PC-3 (cell line): ENCODE results near the gene BAZ2B. TPM values are rescaled to one million over a fixed set of nuclear protein-coding genes. Genes with fewer than 3 reads are reported as not detected.

ENCODE experiments used
- ATAC-seq: fragments of 200-7000 bp; cut with Tn5 transposase; 2 replicates; pipeline ENCODE4 v1.9.1; 2020; ENCODE audit warnings: mild to moderate bottlenecking, moderate library complexity
- BruUV-seq: library from RNA; stranded (reverse); fragments of 400-500 nt; replicated peaks from 2 replicates; lab custom pipeline; 2021; lab: Mats Ljungman, UMichigan
- CTCF ChIA-PET: fragments of 300-600 bp; sonication (Branson Sonifier 250); formaldehyde crosslinking; loops from one replicate; lab custom pipeline; 2022; ENCODE audit warnings: antibody characterized with exemption; lab: Charles Lee
- POLR2A ChIA-PET: fragments of 300-600 bp; sonication (Branson Sonifier 250); formaldehyde crosslinking; loops from one replicate; lab custom pipeline; 2022; ENCODE audit warnings: antibody characterized with exemption; ENCODE audit not compliant: unreplicated experiment; lab: Charles Lee
- DNase-seq: peaks from one replicate; pipeline ENCODE4 v3.0.0-alpha.2; 2015
- H2AFZ ChIP-seq: fragments of 300-600 bp; sonication (generic); 2 replicates; pipeline ENCODE4 v1.6.0; 2016; ENCODE audit warnings: antibody characterized with exemption, low read length
- H3F3A ChIP-seq: fragments of 300-600 bp; sonication (generic); one replicate; pipeline ENCODE4 v1.6.0; 2017; ENCODE audit warnings: antibody characterized with exemption, low read length, control low read depth, mild to moderate bottlenecking; ENCODE audit not compliant: unreplicated experiment
- H3K27ac ChIP-seq: fragments of 300-600 bp; sonication (generic); 2 replicates; pipeline ENCODE4 v1.5.1; 2016; ENCODE audit warnings: mild to moderate bottlenecking, low read length
- H3K27me3 ChIP-seq: fragments of 300-600 bp; sonication (generic); 2 replicates; pipeline ENCODE4 v1.6.1; 2016; ENCODE audit warnings: low read length, mixed read lengths
- H3K36me3 ChIP-seq: fragments of 300-600 bp; sonication (generic); 2 replicates; pipeline ENCODE4 v1.6.1; 2016; ENCODE audit warnings: low read depth, mixed run types, low read length, mixed read lengths
- H3K4me1 ChIP-seq: fragments of 300-600 bp; sonication (generic); 2 replicates; pipeline ENCODE4 v1.5.1; 2016; ENCODE audit warnings: low read length; ENCODE audit not compliant: insufficient read depth
- H3K4me2 ChIP-seq: fragments of 300-600 bp; sonication (generic); 2 replicates; pipeline ENCODE4 v1.6.0; 2016; ENCODE audit warnings: low read length
- H3K4me3 ChIP-seq: fragments of 300-600 bp; sonication (generic); 2 replicates; pipeline ENCODE4 v1.5.1; 2016; ENCODE audit warnings: mild to moderate bottlenecking, low read length, mixed read lengths
- H3K79me2 ChIP-seq: fragments of 300-600 bp; sonication (generic); 2 replicates; pipeline ENCODE4 v1.6.1; 2017; ENCODE audit warnings: low read length, mixed read lengths
- H3K9ac ChIP-seq: fragments of 300-600 bp; sonication (generic); 2 replicates; pipeline ENCODE4 v1.6.0; 2016; ENCODE audit warnings: mild to moderate bottlenecking, low read length
- H3K9me2 ChIP-seq: fragments of 300-600 bp; sonication (generic); replicated peaks from 2 replicates; pipeline ENCODE4 v1.6.1; 2016; ENCODE audit warnings: mixed run types, low read length, mixed read lengths
- H3K9me3 ChIP-seq: fragments of 300-600 bp; sonication (generic); 2 replicates; pipeline ENCODE4 v1.6.1; 2016; ENCODE audit warnings: low read length, mixed read lengths
- H4K20me1 ChIP-seq: fragments of 300-600 bp; sonication (generic); 2 replicates; pipeline ENCODE4 v1.6.1; 2016; ENCODE audit warnings: low read length, mixed read lengths
- CTCF ChIP-seq: fragments of 300-600 bp; sonication (generic); conservative IDR thresholded peaks from 2 replicates; pipeline ENCODE4 v1.5.1; 2017; ENCODE audit warnings: antibody characterized with exemption, low read depth, mild to moderate bottlenecking, low read length
- EZH2 ChIP-seq: fragments of 300-600 bp; sonication (generic); IDR thresholded peaks from one replicate; pipeline ENCODE4 v1.6.1; 2017; ENCODE audit warnings: antibody characterized with exemption, mild to moderate bottlenecking, low read length; ENCODE audit not compliant: unreplicated experiment
- EZH2phosphoT487 ChIP-seq: fragments of 300-600 bp; sonication (generic); IDR thresholded peaks from 2 replicates; pipeline ENCODE4 v1.6.1; 2018; ENCODE audit warnings: mild to moderate bottlenecking, antibody characterized with exemption, low read length, borderline replicate concordance
- intact Hi-C: fragments of 100-400 bp; cut with micrococcal nuclease; formaldehyde crosslinking; loops from 2 replicates; pipeline ENCODE4 v1.9.0; 2023
- total RNA-seq: library from RNA; depleted of rRNA; stranded (reverse); fragments of >200 nt; gene quantifications from 2 replicates; pipeline ENCODE4 v1.2.3, GENCODE V29; 2014; rRNA removed

BAZ2B gene
- total RNA-seq, 1 experiment from 2014 or later: 19.6 TPM

GRCh38 chr2:159270744-159271379, 345.5 kb downstream of the BAZ2B start:
- H3K4me3 ChIP-seq: no peak overlapping the region
- no peak overlapping the region for H3K4me2 ChIP-seq
- no peak overlapping the region for H3K9ac ChIP-seq
- no peaks in the 10 kb centered on the region for H3K4me1 ChIP-seq
- CTCF ChIA-PET: no interaction called here
- no peak overlapping the region for H2AFZ ChIP-seq
- POLR2A ChIA-PET: no interaction called here
- DNase-seq: no peak
- H3K9me2 ChIP-seq: no peaks in the 10 kb centered on the region
- no peaks in the 10 kb centered on the region for H3K79me2 ChIP-seq
- no TSS peak for BruUV-seq
- H3K36me3 ChIP-seq: no peaks in the 10 kb centered on the region
- no peak for ATAC-seq
- intact Hi-C loops: no loop called here
- no peak for TF ChIP-seq EZH2
- TF ChIP-seq CTCF: no peak
- no peak for TF ChIP-seq EZH2phosphoT487
- no peaks in the 10 kb centered on the region for H3K9me3 ChIP-seq
- no peak overlapping the region for H3K27ac ChIP-seq
- H3K27me3 ChIP-seq: no peaks in the 10 kb centered on the region
- no peaks in the 10 kb centered on the region for H3F3A ChIP-seq
- no peaks in the 10 kb centered on the region for H4K20me1 ChIP-seq

Other genes with a start within 250 kb of the BAZ2B start
- 53.2 and 84.3 TPM in 2 replicates for gene MARCHF7, start 96.0 kb upstream of the BAZ2B start, total RNA-seq
- 7.4 and 8.5 TPM in 2 replicates for gene CD302, start 181.7 kb upstream of the BAZ2B start, total RNA-seq